ENCODE results near the gene KLHDC4.
"Not testable (repeated sequence)": the region's sequence is repeated elsewhere in the genome, so short reads cannot be mapped to it uniquely, and the experiment has no call there.

KLHDC4 gene

GRCh38 chr16:87741700-87742415 is 23.9 kb downstream of the KLHDC4 start:
- DNase-seq, result no peak

GRCh38 chr16:87740909-87741424 is 24.8 kb downstream of the KLHDC4 start:
- DNase-seq, result no peak

GRCh38 chr16:87740441-87740840 is 25.3 kb downstream of the KLHDC4 start:
- no peak for DNase-seq

- DNase-seq, result no peak
These were observed 26.0 kb downstream of the KLHDC4 start for GRCh38 chr16:87739801-87740200.

GRCh38 chr16:87736008-87736382 is 29.8 kb downstream of the KLHDC4 start:
- no peak for DNase-seq

GRCh38 chr16:87735270-87736007 is 30.3 kb downstream of the KLHDC4 start:
- DNase-seq, result no peak

GRCh38 chr16:87734644-87735043 is 31.1 kb downstream of the KLHDC4 start:
- no peak for DNase-seq

- no peak for DNase-seq
These were observed 32.6 kb downstream of the KLHDC4 start for GRCh38 chr16:87733190-87733589.

- no peak for DNase-seq
These were observed 34.2 kb downstream of the KLHDC4 start for GRCh38 chr16:87731607-87732006.

GRCh38 chr16:87729266-87729954 is 36.4 kb downstream of the KLHDC4 start:
- no peak for DNase-seq

- no peak for DNase-seq
These were observed 37.8 kb downstream of the KLHDC4 start for GRCh38 chr16:87728026-87728425.

- DNase-seq, result no peak
These were observed 38.4 kb downstream of the KLHDC4 start for GRCh38 chr16:87727346-87727745.

GRCh38 chr16:87726577-87726976 is 39.2 kb downstream of the KLHDC4 start:
- not testable (repeated sequence) for DNase-seq

- no peak for DNase-seq
These were observed 40.1 kb downstream of the KLHDC4 start for GRCh38 chr16:87725596-87726235.

- DNase-seq, result no peak
These were observed 41.1 kb downstream of the KLHDC4 start for GRCh38 chr16:87724490-87725291.

- DNase-seq, result no peak
These were observed 42.6 kb downstream of the KLHDC4 start for GRCh38 chr16:87723226-87723623.

GRCh38 chr16:87722590-87723225 is 43.1 kb downstream of the KLHDC4 start:
- no peak for DNase-seq

- DNase-seq, result no peak
These were observed 43.9 kb downstream of the KLHDC4 start for GRCh38 chr16:87721622-87722585.

- no peak for DNase-seq
These were observed 45.3 kb downstream of the KLHDC4 start for GRCh38 chr16:87720446-87720845.

GRCh38 chr16:87718831-87719230 is 47.0 kb downstream of the KLHDC4 start:
- not testable (repeated sequence) for DNase-seq

- DNase-seq, result no peak
These were observed 50.1 kb downstream of the KLHDC4 start for GRCh38 chr16:87715658-87716057.
